Upper lobe of left lung (tissue), 6 donors: Measurements from ENCODE around the gene SLC12A7. TPM values are rescaled to one million over a fixed set of nuclear protein-coding genes. Genes with fewer than 3 reads are reported as not detected.
"Not testable (repeated sequence)": the region's sequence is repeated elsewhere in the genome, so short reads cannot be mapped to it uniquely, and the experiment has no call there.

Experiments used
- ATAC-seq, 2 donors: fragments of 200-7000 bp; cut with Tn5 transposase; one replicate each; pipeline ENCODE4 v1.9.1; 2022; ENCODE audit warnings: mild to moderate bottlenecking in 2 of 2, moderate library complexity in 2 of 2; ENCODE audit not compliant: low FRiP score in 2 of 2
- DNase-seq, 2 donors: peaks; one replicate each; pipeline ENCODE4 v3.0.0-alpha.2; 2019 to 2020
- H3K27ac ChIP-seq, 4 donors: fragments of 200-600 bp; sonication (generic); one replicate each; pipeline ENCODE4 v1.5.1; 2016 to 2019
- H3K27me3 ChIP-seq, 4 donors: fragments of 200-600 bp; sonication (generic); one replicate each; pipeline ENCODE4 v1.5.1; 2017 to 2019
- H3K36me3 ChIP-seq, 4 donors: fragments of 200-600 bp; sonication (generic); one replicate each; pipeline ENCODE4 v1.5.1; 2016 to 2019
- H3K4me1 ChIP-seq, 4 donors: fragments of 200-600 bp; sonication (generic); one replicate each; pipeline ENCODE4 v1.5.1; 2018 to 2019
- H3K4me3 ChIP-seq, 4 donors: fragments of 200-600 bp; sonication (generic); one replicate each; pipeline ENCODE4 v1.5.1; 2017 to 2019; ENCODE audit warnings: mild to moderate bottlenecking in 2 of 4, moderate library complexity in 1 of 4
- H3K9me3 ChIP-seq, 4 donors: fragments of 200-600 bp; sonication (generic); one replicate each; pipeline ENCODE4 v1.5.1; 2018 to 2019
- CTCF ChIP-seq, 6 experiments: fragments of 450-650 bp in 4 of 6; fragments of 200-600 bp in 2 of 6; sonication (generic) in 2 of 6; IDR thresholded peaks; one replicate each; pipeline ENCODE4 v1.5.1; 2016 to 2019; ENCODE audit warnings: antibody characterized with exemption in 6 of 6
- EP300 ChIP-seq, 4 donors: sonication (generic); formaldehyde crosslinking; IDR thresholded peaks; one replicate each; pipeline ENCODE4 v1.5.1; 2017; ENCODE audit warnings: antibody characterized with exemption in 4 of 4, control low read depth in 2 of 4
- POLR2A ChIP-seq, 4 donors: fragments of 450-650 bp; IDR thresholded peaks; one replicate each; pipeline ENCODE4 v1.5.1; 2016 to 2017; ENCODE audit warnings: antibody characterized with exemption in 4 of 4, mild to moderate bottlenecking in 2 of 4
- POLR2AphosphoS5 ChIP-seq, 2 donors: sonication (generic); formaldehyde crosslinking; IDR thresholded peaks; one replicate each; pipeline ENCODE4 v1.5.1; 2017; ENCODE audit warnings: antibody characterized with exemption in 2 of 2
- WGBS, 2 donors: methylation state at CpG; one replicate each; pipeline ENCODE4 v1.1.5; 2017 to 2018; 5-methylcytosine and 5-hydroxymethylcytosine counted together
- total RNA-seq, 6 donors: library from RNA; depleted of rRNA in 4 of 6; stranded (reverse); fragments of >200 nt in 4 of 6; gene quantifications; one replicate each; pipeline versions ENCODE4 v1.1.0 to v1.2.1, GENCODE V29; 2016 to 2021
- donor health status: DM: no; HTN: no; CAD: no; lungs with moderate emphysema.
- donor health status: DM: no; HTN: yes; CAD: no; lungs with severe emphysema.

Gene SLC12A7
- total RNA-seq, 6 donors from 2014 or later: 31.3 to 138 (median 48.5) TPM

DNA sequence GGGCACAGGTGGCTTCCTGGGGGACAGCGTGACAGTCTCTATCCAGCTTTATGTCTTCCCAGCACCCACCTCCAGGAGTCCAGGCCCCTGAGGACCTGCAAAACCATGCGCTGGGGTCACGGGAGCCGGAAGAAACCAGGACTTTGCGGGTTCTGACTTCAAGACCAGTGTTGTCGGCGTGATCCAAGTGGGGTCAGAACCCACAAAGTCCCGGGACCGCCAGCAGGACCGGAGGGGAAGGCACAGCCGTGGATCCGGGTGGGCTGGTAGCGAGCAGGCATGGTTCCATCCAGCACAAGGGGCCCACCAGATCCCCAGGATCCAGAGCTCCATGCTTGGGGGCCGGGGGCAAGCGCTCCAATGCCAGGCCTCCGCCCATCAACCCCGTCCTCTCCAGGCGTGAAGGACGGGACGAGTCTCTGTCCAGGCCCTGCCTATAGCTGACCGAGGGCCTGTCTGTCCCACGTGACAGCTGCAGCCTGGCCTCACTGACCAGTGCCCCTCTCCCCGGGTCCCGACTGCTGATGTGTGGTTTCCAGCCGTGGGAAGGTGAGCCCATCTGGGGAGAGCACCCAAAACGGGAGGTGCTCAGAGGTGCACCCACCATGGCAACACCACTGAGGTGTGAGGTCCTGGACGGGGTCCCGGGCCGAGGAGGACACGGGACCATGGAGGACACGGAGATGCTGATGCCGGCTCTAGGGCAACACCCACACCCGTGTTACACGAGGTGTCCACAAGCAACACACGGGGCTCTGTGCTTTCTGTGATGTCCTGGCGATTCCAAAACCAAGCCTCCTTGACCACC is 48.9 kb downstream of the SLC12A7 start:
- no peak for ATAC-seq
- peak in 1 of 2 donors; percentile 59 for DNase-seq
- 95 to 97% methylated on average over 7 to 36 of the region's 36 CpGs for WGBS, 2 donors
- H3K4me3 ChIP-seq: no peak overlapping the region
- no peak overlapping the region for H3K27ac ChIP-seq
- H3K36me3 ChIP-seq: peaks cover 0 to 87% (median 47%) of the 10 kb centered on the region in 4 donors
- no peaks in the 10 kb centered on the region for H3K27me3 ChIP-seq
- no peaks in the 10 kb centered on the region for H3K4me1 ChIP-seq
- no peaks in the 10 kb centered on the region for H3K9me3 ChIP-seq
- no peak for TF ChIP-seq EP300 (IDR thresholded peaks at IDR 0.05)
- TF ChIP-seq POLR2AphosphoS5 (IDR thresholded peaks at IDR 0.05): no peak
- no peak for TF ChIP-seq POLR2A (IDR thresholded peaks at IDR 0.05)
- TF ChIP-seq CTCF (IDR thresholded peaks at IDR 0.05): no peak

GRCh38 chr5:1061916-1062315 is 49.9 kb downstream of the SLC12A7 start:
- Histone ChIP-seq H3K27ac (no peak overlapping the region), H3K4me3 (no peak overlapping the region), H3K4me1 (no peaks in the 10 kb centered on the region), H3K27me3 (no peaks in the 10 kb centered on the region), H3K36me3 (peaks cover 0 to 87% (median 50%) of the 10 kb centered on the region in 4 donors), H3K9me3 (no peaks in the 10 kb centered on the region)
- TF ChIP-seq CTCF (IDR thresholded peaks at IDR 0.05): no peak
- no peak for TF ChIP-seq POLR2AphosphoS5 (IDR thresholded peaks at IDR 0.05)
- no peak for TF ChIP-seq POLR2A (IDR thresholded peaks at IDR 0.05)
- TF ChIP-seq EP300 (IDR thresholded peaks at IDR 0.05): no peak
- DNase-seq (peak in 1 of 2 donors; percentile 74), ATAC-seq (no peak)
- 90 to 94% methylated on average over 9 of the region's 10 CpGs for WGBS, 2 donors

DNA sequence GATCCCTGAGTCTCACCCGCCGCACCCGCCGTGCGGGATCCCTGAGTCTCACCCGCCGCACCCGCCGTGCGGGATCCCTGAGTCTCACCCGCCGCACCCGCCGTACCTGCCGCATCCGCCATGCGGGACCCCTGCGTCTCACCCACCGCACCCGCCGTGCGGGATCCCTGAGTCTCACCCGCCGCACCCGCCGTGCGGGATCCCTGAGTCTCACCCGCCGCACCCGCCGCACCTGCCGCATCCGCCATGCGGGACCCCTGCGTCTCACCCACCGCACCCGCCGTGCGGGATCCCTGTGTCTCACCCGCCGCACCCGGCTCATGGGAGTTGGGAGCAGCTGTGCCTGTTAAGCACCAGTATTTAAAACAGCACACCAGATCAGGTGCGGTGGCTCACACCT is 50.6 kb downstream of the SLC12A7 start:
- not testable (repeated sequence) for H3K4me1 ChIP-seq, H3K9me3 ChIP-seq, H3K4me3 ChIP-seq, H3K27ac ChIP-seq, H3K27me3 ChIP-seq, ATAC-seq
- 96 to 100% methylated on average over 12 to 16 of the region's 43 CpGs for WGBS, 2 donors
- peak in 1 of 2 donors; percentile 47 for DNase-seq
- H3K36me3 ChIP-seq: peaks cover 0 to 87% (median 56%) of the 10 kb centered on the region in 4 donors

- no peaks in the 10 kb centered on the region for H3K9me3 ChIP-seq
- 77 to 89% methylated on average over 9 to 16 of the region's 24 CpGs for WGBS, 2 donors
- H3K4me1 ChIP-seq: no peaks in the 10 kb centered on the region
- H3K27ac ChIP-seq: no peak overlapping the region
- no peaks in the 10 kb centered on the region for H3K27me3 ChIP-seq
- no peak for ATAC-seq
- H3K36me3 ChIP-seq: peaks cover 0 to 87% (median 58%) of the 10 kb centered on the region in 4 donors
- DNase-seq: peak in 1 of 2 donors; percentile 72
- TF ChIP-seq CTCF (IDR thresholded peaks at IDR 0.05): no peak
- no peak for TF ChIP-seq EP300 (IDR thresholded peaks at IDR 0.05)
- no peak for TF ChIP-seq POLR2AphosphoS5 (IDR thresholded peaks at IDR 0.05)
- no peak for TF ChIP-seq POLR2A (IDR thresholded peaks at IDR 0.05)
- H3K4me3 ChIP-seq: no peak overlapping the region
Measured at GRCh38 chr5:1060535-1060981, 51.3 kb downstream of the SLC12A7 start.

- Histone ChIP-seq H3K27me3 (no peaks in the 10 kb centered on the region), H3K9me3 (no peaks in the 10 kb centered on the region), H3K36me3 (peaks cover 0 to 87% (median 58%) of the 10 kb centered on the region in 4 donors), H3K4me1 (no peaks in the 10 kb centered on the region), H3K4me3 (no peak overlapping the region), H3K27ac (no peak overlapping the region)
- peak in 1 of 2 donors; percentile 71 for DNase-seq
- ATAC-seq: no peak
- 89 to 96% methylated on average over 16 to 17 of the region's 17 CpGs for WGBS, 2 donors
- TF ChIP-seq EP300 (IDR thresholded peaks at IDR 0.05) (no peak), CTCF (IDR thresholded peaks at IDR 0.05) (no peak), POLR2A (IDR thresholded peaks at IDR 0.05) (no peak), POLR2AphosphoS5 (IDR thresholded peaks at IDR 0.05) (no peak)
Measured at GRCh38 chr5:1059884-1060263, 52.0 kb downstream of the SLC12A7 start.
